WTC11 (cell line): Measurements from ENCODE around the gene MAML2.

Experiments
- CBFB ChIP-seq: sonication (generic); formaldehyde crosslinking; IDR thresholded peaks from 2 replicates; pipeline ENCODE4 v1.8.1; 2022; ENCODE audit warnings: mild to moderate bottlenecking, low read depth, missing genetic modification reagents
- ELF4 ChIP-seq: sonication (generic); formaldehyde crosslinking; IDR thresholded peaks from 2 replicates; pipeline ENCODE4 v1.8.1; 2022; ENCODE audit warnings: low read depth, mild to moderate bottlenecking, moderate library complexity, missing genetic modification reagents
- JUN ChIP-seq: sonication (generic); formaldehyde crosslinking; IDR thresholded peaks from 2 replicates; pipeline ENCODE4 v1.8.0; 2023; ENCODE audit warnings: mild to moderate bottlenecking, missing genetic modification reagents
- MAX ChIP-seq: sonication (generic); formaldehyde crosslinking; IDR thresholded peaks from 2 replicates; pipeline ENCODE4 v1.8.0; 2022; ENCODE audit warnings: mild to moderate bottlenecking, missing genetic modification reagents
- NFE2L1 ChIP-seq: sonication (generic); formaldehyde crosslinking; IDR thresholded peaks from 2 replicates; pipeline ENCODE4 v1.8.1; 2023; ENCODE audit warnings: missing genetic modification reagents
- NR1H2 ChIP-seq: sonication (generic); formaldehyde crosslinking; IDR thresholded peaks from 2 replicates; pipeline ENCODE4 v1.9.0; 2021; ENCODE audit warnings: mild to moderate bottlenecking, moderate library complexity, missing genetic modification reagents
- SP1 ChIP-seq: sonication (generic); formaldehyde crosslinking; conservative IDR thresholded peaks from 2 replicates; pipeline ENCODE4 v1.8.1; 2022; ENCODE audit warnings: missing genetic modification reagents
- ZBTB21 ChIP-seq: sonication (generic); formaldehyde crosslinking; IDR thresholded peaks from 2 replicates; pipeline ENCODE4 v1.8.1; 2023; ENCODE audit warnings: mild to moderate bottlenecking, missing genetic modification reagents, borderline replicate concordance
- TF ChIP-seq, protein P1 (sequence below): fragments of 200-600 bp; IDR thresholded peaks from 2 replicates; pipeline ENCODE4 v1.8.0; 2022; ENCODE audit warnings: antibody characterized with exemption
- TF ChIP-seq, protein P2 (sequence below): sonication (generic); formaldehyde crosslinking; conservative IDR thresholded peaks from 2 replicates; pipeline ENCODE4 v1.8.1; 2022; ENCODE audit warnings: mild to moderate bottlenecking, missing genetic modification reagents
- TF ChIP-seq, protein P3 (sequence below): sonication (generic); formaldehyde crosslinking; IDR thresholded peaks from 2 replicates; pipeline ENCODE4 v1.8.1; 2022; ENCODE audit warnings: low read depth, mild to moderate bottlenecking, moderate library complexity, missing genetic modification reagents, borderline replicate concordance

DNA sequence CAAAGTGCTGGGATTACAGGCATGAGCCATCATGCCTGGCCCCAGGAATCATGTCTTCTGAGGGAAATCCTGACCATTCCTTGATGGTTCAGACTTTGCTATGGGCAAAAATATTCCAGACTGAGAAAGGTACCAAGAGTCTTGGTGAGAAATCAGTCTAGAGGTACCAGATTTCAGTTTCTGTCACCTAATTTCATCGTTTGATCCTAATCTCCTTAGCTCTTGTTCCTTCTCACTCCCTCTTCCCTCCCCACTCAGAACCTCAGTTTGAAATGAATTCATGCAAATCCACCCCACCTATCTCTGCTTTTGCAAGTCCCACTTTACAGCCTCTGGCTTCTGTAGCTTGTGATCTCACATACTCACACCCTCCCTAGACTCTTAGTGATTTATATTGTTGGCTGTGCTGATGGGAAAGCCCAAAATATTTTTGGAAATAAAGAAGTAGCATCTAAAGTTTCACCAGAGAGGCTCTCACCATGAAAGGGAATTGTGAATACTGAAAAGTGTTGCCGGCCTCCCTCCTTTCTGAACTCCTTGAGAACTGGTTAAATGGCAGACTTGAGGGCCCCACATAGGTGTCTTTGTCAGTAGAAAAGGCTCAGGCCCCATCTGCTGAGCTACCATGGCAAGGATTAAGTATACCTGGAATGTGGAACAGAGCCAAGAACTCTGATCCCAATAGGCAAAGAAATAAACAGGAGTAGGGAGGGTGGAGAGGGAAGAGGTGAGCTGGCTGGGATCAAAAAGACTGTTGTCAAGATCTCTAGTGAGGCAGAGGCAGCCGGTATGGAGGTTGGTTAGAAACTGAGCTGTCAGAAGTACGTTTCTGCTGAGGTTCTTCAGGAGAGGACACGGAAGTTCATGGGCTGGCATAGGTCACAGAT lies 228.6 kb downstream of the MAML2 start:
- TF ChIP-seq, protein P1, sequence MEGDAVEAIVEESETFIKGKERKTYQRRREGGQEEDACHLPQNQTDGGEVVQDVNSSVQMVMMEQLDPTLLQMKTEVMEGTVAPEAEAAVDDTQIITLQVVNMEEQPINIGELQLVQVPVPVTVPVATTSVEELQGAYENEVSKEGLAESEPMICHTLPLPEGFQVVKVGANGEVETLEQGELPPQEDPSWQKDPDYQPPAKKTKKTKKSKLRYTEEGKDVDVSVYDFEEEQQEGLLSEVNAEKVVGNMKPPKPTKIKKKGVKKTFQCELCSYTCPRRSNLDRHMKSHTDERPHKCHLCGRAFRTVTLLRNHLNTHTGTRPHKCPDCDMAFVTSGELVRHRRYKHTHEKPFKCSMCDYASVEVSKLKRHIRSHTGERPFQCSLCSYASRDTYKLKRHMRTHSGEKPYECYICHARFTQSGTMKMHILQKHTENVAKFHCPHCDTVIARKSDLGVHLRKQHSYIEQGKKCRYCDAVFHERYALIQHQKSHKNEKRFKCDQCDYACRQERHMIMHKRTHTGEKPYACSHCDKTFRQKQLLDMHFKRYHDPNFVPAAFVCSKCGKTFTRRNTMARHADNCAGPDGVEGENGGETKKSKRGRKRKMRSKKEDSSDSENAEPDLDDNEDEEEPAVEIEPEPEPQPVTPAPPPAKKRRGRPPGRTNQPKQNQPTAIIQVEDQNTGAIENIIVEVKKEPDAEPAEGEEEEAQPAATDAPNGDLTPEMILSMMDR: no peak
- TF ChIP-seq NFE2L1 (no peak), ZBTB21 (CRISPR knock-in tag) (no peak), JUN (CRISPR knock-in tag) (no peak), CBFB (CRISPR knock-in tag) (no peak), SP1 (CRISPR knock-in tag) (no peak), NR1H2 (CRISPR knock-in tag) (no peak), ELF4 (CRISPR knock-in tag) (no peak), MAX (no peak)
- TF ChIP-seq, protein P2, sequence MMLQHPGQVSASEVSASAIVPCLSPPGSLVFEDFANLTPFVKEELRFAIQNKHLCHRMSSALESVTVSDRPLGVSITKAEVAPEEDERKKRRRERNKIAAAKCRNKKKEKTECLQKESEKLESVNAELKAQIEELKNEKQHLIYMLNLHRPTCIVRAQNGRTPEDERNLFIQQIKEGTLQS (CRISPR knock-in tag): no peak
- TF ChIP-seq, protein P3, sequence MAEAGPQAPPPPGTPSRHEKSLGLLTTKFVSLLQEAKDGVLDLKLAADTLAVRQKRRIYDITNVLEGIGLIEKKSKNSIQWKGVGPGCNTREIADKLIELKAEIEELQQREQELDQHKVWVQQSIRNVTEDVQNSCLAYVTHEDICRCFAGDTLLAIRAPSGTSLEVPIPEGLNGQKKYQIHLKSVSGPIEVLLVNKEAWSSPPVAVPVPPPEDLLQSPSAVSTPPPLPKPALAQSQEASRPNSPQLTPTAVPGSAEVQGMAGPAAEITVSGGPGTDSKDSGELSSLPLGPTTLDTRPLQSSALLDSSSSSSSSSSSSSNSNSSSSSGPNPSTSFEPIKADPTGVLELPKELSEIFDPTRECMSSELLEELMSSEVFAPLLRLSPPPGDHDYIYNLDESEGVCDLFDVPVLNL (CRISPR knock-in tag): no peak
